Nephron progenitor cell (in vitro differentiated cells): Measurements from ENCODE around the gene CCDC85B.

Experiments
- DNase-seq: peaks from one replicate; pipeline ENCODE4 v3.0.0; 2021
- H3K27ac Mint-ChIP-seq: 2 replicates; pipeline ENCODE4 v1.8.0; 2021; ENCODE audit warnings: mild to moderate bottlenecking, moderate library complexity, mixed read lengths
- H3K27me3 Mint-ChIP-seq: 2 replicates; pipeline ENCODE4 v1.8.0; 2021; ENCODE audit warnings: mild to moderate bottlenecking, low read depth, mixed read lengths; ENCODE audit not compliant: poor library complexity
- H3K36me3 Mint-ChIP-seq: 2 replicates; pipeline ENCODE4 v1.8.0; 2021; ENCODE audit warnings: low read depth, mixed read lengths
- H3K4me1 Mint-ChIP-seq: 2 replicates; pipeline ENCODE4 v1.8.0; 2021; ENCODE audit warnings: mixed read lengths
- H3K4me3 Mint-ChIP-seq: 2 replicates; pipeline ENCODE4 v1.8.0; 2021; ENCODE audit warnings: mild to moderate bottlenecking, moderate library complexity, mixed read lengths
- H3K9me3 Mint-ChIP-seq: 2 replicates; pipeline ENCODE4 v1.8.0; 2021; ENCODE audit warnings: mild to moderate bottlenecking, moderate library complexity, mixed read lengths
- TF ChIP-seq, protein P1 (sequence below): fragments of 200-600 bp; sonication (generic); IDR thresholded peaks from 2 replicates; pipeline ENCODE4 v1.5.0; 2021; ENCODE audit warnings: antibody characterized with exemption

Gene CCDC85B

DNA sequence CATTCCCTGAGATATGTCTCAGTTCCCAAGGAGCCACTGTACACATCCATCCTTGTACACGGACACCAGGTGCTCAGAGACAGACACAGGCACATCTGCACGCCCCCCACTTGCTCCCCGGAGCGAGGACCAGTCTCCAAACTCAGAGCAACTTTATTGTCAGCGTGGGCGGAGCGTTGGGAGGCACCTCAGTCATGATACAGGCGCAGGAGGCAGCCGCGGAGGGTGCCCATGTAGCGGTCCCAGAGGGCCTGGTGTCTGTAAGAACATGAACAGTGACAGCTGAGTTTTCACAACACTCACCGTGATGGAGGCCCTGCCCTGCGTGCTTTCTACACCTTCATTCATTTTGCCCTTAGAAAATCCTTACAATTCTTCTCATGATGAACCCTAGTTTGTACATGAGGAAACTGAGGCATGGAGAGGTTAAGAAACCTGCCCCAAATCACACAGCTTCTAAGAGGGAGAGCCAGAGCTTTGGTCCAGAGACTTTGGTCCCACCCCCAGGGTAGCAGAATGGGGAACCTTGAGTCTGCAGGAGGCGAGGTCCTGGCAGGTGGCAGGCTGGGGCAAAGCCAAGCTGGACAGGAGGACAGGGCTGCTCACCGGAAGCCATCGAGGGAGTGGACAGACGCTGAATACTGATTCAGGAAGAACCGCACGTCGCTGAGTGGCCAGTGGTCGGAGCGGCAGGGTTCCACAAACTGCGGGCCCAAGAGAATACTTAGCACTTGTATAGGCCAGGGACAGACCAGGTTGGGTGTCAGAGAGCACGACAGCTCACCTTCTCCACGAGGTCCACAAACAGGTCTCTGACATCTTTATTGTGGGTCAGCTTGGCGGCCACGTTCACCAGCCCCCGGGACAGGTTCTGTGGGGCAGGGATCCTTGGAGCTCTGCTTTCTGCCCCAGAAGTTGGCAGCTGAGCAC, 6.4 kb upstream of the CCDC85B start:
- H3K36me3 Mint-ChIP-seq = peaks cover 33% of the 10 kb centered on the region
- H3K27me3 Mint-ChIP-seq = peaks cover 4% of the 10 kb centered on the region
- H3K4me3 Mint-ChIP-seq = no peak overlapping the region
- H3K27ac Mint-ChIP-seq = no peak overlapping the region
- peaks cover 37% of the 10 kb centered on the region for H3K4me1 Mint-ChIP-seq
- TF ChIP-seq, protein P1, sequence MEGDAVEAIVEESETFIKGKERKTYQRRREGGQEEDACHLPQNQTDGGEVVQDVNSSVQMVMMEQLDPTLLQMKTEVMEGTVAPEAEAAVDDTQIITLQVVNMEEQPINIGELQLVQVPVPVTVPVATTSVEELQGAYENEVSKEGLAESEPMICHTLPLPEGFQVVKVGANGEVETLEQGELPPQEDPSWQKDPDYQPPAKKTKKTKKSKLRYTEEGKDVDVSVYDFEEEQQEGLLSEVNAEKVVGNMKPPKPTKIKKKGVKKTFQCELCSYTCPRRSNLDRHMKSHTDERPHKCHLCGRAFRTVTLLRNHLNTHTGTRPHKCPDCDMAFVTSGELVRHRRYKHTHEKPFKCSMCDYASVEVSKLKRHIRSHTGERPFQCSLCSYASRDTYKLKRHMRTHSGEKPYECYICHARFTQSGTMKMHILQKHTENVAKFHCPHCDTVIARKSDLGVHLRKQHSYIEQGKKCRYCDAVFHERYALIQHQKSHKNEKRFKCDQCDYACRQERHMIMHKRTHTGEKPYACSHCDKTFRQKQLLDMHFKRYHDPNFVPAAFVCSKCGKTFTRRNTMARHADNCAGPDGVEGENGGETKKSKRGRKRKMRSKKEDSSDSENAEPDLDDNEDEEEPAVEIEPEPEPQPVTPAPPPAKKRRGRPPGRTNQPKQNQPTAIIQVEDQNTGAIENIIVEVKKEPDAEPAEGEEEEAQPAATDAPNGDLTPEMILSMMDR = no peak
- no peak for DNase-seq
- H3K9me3 Mint-ChIP-seq = no peaks in the 10 kb centered on the region

DNA sequence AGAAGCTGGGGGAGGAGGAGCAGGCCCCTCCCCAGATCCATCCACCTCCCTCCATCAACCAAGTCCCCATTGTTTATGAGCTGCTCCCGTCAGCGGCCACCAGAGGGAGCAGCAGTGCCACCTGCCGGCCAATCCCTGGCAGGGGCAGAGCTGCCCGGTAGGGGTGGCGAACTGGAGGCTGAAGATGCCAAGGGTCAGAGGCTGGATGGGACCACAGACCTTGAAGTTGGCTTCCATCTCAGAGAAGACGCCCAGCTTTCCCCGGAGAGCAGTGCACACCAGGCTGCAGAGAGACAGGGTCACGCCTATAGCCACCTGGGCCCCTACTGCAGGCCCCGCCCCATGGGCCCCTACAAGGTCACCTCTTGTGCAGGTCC, 5.8 kb upstream of the CCDC85B start:
- peak; percentile 85 for DNase-seq
- Mint-ChIP-seq H3K9me3 (no peaks in the 10 kb centered on the region), H3K27ac (no peak overlapping the region), H3K4me3 (no peak overlapping the region), H3K4me1 (peaks cover 44% of the 10 kb centered on the region), H3K27me3 (peaks cover 10% of the 10 kb centered on the region), H3K36me3 (peaks cover 33% of the 10 kb centered on the region)
- TF ChIP-seq, protein P1 = peak; percentile 96

DNA sequence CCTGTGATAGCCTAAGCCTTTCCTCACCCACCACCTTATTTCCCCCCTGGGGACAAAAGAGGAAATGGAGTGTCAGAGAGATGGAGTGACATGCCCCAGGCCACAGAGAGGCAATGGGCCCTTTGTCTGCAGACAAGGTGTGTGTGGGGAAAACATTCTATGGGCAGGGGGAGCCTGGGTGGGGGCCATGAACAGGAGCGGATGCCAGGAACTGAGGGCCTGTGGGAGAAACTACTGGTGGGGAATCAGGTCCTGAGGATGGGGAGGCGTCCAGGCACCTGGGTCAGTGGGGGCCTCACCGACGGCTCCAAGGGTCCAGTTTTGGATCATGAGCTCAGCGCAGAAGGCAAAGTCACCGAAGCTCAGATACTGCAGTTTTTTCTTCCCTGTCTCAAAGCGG, 5.2 kb upstream of the CCDC85B start:
- TF ChIP-seq, protein P1 = no peak
- Mint-ChIP-seq H3K27me3 (peaks cover 15% of the 10 kb centered on the region), H3K27ac (no peak overlapping the region), H3K4me3 (no peak overlapping the region), H3K36me3 (peaks cover 33% of the 10 kb centered on the region), H3K4me1 (peaks cover 49% of the 10 kb centered on the region), H3K9me3 (no peaks in the 10 kb centered on the region)
- no peak for DNase-seq

- TF ChIP-seq, protein P1 = no peak
- H3K9me3 Mint-ChIP-seq = no peaks in the 10 kb centered on the region
- H3K27me3 Mint-ChIP-seq = peaks cover 17% of the 10 kb centered on the region
- peaks cover 33% of the 10 kb centered on the region for H3K36me3 Mint-ChIP-seq
- H3K27ac Mint-ChIP-seq = no peak overlapping the region
- H3K4me3 Mint-ChIP-seq = peak overlapping the region; percentile 97
- peaks cover 50% of the 10 kb centered on the region for H3K4me1 Mint-ChIP-seq
- no peak for DNase-seq
Observed at GRCh38 chr11:65885808-65886536, 4.5 kb upstream of the CCDC85B start.

DNA sequence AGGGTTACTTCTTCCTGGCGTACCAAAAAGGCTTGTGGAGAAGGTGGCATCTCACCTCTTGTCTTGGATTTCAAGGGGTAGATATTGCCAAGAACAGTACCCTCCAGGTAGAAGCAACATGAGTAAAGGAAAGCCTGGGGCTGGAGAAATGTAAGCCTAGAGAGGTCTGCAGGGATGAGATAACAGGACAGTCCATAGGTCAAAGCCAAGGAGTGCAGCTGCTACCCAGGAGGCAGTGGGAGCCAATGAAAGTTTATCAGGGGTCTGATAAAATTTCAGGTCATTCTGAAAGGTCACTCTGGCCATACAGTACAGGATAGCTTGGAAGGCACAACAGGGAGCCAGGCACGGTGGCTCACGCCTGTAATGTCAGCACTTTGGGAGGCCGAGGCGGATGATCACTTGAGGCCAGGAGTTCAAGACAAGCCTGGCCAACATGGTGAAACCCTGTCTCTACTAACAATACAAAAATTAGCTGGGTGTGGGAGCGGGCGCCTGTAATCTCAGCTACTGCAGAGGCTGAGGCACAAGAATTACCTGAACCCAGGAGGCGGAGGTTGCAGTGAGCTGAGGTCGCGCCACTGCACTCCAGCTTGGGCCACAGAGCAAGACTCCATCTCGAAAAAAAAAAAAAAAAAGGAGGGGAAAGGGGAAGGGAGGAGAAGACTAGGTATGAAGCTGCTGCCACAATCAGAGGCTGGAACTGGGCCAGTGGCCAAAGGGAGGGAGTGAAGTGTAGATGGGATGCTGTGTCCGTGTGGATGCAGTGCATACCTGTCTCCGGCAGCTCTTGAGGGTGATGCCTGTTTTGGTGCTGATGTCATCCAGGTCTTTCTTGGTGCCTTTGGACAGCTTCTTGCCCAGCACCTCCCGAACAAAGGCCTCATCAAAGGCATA, 3.4 kb upstream of the CCDC85B start:
- Mint-ChIP-seq H3K9me3 (no peaks in the 10 kb centered on the region), H3K27ac (peak overlapping the region; percentile 99), H3K4me1 (peaks cover 53% of the 10 kb centered on the region), H3K36me3 (peaks cover 33% of the 10 kb centered on the region), H3K4me3 (peak overlapping the region; percentile 97), H3K27me3 (peaks cover 18% of the 10 kb centered on the region)
- TF ChIP-seq, protein P1 = no peak
- DNase-seq = no peak
